Activated effector memory CD4-positive, alpha-beta T cell treated with anti-CD3 and anti-CD28 coated beads, Interleukin-2, amount 50 U/mL, for 16 hours (primary cell): Measurements from ENCODE around the gene TMEM229B.

Source experiments
- DNase-seq: peaks from one replicate; pipeline ENCODE4 v3.0.0-alpha.2; 2020

Gene TMEM229B

DNA sequence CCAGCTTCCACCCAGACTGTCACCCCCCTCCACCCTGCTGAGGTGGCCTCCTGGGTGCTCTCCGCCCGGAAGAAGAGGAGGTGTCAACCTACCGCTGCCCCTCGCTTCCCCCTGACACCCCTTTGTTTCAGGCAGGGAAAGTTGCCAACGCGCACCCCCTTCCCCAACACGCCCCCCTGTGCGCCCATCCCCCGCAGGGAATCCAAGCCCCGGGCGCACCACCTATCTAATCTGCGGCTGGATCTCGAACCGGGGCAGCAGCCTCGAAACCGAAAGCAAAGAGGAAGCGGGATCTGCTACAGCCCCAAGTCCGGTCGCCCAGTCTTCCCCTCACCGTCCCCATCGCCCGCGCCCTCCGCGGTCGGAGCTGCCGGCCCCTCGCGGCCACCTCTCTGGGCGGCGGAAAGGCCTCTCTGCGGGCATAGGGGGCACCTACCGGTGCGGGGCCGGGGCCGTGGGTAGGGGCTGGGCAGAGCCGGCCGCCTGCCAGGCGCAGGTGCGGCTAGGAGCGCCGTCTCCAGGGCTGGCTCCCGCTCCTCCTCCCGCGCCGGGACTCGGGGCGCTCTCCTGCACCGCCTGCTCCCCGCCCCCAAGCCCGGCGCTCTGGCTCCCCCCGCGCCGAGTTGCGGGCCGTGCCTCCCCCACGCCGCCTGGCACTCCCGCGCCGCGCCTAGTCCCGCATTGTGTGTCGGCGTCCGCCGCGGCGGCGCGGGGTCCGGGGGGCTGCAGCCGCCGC lies 26.3 kb upstream of the TMEM229B start:
- DNase-seq: peak; percentile 77

DNA sequence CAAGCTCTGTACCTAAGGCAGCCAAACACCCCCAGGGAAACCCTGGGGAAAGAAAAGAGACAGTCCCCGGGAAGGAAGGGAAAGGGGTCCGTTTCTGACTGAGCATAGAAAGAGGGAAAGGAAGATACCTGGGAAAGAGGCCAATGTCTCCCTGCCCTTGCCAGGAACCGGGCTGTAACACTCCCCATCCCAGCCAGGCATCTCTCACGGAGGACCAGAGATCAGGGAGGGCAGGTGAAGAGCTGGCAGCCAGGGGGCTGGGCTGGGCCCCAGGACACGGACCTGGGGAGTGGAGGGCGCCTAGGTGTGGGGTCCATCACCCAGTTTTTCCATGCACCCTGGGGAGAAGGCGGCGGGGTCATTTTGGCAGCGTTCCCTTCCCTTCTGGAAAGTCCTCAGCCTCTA lies 25.7 kb upstream of the TMEM229B start:
- no peak for DNase-seq

DNA sequence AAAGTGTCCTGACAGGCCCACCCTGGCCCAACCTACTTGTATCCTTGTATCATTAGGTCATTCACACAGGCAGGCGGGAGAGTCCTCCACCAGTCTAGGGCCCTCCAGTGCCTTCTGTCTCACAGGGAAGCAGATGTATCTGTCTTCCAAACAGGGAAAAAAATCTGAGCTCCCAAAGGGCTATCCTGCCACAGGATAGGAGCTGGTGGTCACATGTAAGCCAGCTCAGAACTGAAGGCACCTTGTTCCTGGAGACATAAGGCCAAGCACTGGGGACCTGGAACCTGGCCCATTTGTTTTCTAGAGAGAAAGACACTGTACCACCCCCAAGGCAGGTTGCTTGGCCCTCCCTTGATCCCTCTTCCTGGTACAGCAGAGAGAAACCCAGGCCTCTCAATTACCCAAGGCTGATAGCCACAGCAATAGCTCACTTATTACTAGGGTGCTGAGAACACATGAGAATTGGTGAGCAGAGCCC lies 25.1 kb upstream of the TMEM229B start:
- DNase-seq: no peak

DNA sequence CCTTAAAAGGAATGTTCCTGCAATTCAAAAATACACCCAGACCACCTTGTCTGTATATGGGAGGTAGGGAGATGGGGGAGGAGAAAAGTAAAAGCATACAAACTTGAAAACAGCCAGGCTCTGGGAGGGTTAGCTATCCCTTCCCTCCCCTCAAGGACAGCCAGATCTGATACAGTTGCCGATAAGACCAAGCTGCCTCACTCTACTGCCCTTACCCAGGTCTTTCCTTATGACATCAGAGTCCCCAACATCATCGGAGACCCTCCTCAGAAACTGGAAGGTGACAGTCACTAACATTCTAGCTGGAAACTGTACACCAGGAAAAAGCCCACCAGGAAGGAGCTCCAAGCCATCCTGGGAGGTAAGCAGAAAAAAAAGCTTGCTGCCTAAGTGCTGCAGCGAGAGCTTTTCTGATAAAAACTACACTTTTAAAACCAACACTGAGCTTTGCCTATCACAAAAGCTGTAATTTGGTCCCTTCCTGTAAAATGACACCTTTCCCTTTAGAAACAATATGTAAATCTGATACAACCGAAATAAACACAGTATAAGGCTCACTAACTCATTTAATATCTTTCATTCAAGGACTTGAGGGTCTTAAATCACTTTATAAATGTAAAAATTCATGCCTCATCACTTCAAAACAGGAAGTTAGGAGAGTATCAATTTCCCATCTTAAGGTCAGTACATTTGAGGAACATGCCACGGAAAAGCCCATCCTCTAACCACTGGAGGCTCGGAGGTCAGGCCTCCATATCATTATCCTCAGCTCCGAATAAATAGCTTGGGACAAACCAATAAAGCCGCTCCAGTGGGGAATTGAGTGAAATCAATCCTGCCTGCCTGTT lies 24.2 kb upstream of the TMEM229B start:
- DNase-seq: no peak

DNA sequence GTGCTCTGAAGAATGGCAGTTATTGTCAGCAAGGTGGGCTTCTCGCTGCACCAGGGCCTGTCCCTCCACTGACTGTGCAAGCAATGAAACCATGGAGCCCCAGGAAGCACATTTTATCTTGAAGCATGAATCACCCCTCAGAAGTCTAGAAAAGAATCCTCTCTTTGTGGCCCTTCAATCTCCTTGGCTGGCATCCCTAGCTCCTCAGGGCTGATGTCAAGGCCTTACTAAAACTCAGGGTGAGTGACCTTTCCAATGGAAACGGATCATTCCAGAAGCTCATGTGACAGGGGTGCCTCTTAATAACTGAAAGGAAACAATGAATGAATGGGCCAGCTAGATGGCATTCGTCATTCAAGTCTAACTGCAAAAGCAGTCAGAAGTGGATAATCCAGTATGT lies 22.3 kb upstream of the TMEM229B start:
- DNase-seq: no peak

DNA sequence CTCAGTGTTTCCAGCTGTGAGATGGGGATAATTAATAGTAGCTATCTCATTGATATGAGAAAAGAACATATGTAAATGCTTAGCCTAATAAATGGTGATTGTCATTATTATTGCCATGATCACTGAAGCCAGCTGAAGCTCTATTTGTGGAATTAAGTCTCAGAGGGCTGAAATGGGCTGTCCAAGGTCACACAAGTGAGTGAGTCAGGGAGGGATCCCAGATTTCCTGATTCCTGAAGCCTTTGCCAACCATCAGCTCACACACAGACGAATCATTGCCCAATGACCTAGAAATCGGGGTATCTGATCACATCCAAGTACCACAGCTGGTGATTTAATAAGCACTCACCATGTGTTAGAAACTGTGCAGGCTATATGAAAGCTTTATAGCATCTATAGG lies 21.6 kb upstream of the TMEM229B start:
- no peak for DNase-seq

DNA sequence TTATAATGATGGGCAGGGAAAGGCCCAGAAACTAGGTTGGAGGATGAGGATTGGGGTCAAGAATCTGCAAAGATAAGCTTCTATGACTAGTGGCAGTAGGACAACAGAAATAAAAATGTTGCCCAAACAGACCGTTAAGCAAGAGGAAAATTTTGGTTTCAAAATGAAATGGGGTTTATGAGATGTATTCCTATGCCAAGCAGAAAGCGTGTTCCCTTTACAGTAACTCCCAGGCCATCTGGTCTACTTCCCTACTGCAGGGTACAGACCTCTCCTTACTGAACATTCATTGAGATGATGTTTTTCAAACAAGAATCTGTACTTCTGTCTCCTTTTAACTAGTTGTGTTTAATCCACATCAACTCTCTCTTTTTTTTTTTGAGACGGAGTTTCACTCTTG lies 20.4 kb upstream of the TMEM229B start:
- no peak for DNase-seq

DNA sequence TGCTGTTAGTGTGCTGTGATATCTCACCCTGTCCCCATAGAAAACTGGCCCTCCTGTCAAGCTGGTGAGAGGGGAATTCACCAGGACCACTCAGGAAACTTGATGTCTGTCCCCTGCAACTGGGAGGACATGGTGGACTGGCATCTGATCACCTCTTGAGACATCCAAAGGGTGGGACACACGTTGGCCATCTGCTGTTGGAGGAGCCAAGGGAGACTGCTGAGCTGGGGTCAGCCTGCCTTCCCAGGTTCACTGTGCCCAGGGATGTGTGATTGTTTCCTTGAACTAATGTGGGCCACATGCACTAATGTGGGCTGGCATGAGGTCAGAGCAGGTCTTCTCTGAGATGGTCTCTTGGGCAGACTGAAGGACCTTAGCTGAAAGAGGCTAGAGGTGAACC lies 16.7 kb upstream of the TMEM229B start:
- peak; percentile 50 for DNase-seq

DNA sequence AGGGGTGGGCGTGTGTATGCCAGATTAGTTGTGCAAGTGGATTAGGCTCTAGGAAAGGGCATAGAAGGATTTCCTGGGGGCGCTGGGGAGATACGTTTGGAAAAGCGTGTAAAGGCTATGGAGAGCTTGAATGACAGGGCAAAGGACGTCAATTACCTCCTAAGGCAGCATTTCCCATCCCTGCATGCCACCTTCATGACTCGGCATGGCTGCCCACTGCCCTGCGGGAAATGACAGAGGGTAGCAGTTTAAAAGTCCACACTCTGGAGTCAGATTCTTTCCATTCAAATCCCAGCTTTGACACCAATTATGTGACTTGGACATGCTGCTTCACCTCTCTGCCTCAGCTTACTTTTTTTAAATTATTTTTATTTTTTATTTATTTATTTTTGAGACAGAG lies 14.8 kb upstream of the TMEM229B start:
- peak; percentile 28 for DNase-seq

DNA sequence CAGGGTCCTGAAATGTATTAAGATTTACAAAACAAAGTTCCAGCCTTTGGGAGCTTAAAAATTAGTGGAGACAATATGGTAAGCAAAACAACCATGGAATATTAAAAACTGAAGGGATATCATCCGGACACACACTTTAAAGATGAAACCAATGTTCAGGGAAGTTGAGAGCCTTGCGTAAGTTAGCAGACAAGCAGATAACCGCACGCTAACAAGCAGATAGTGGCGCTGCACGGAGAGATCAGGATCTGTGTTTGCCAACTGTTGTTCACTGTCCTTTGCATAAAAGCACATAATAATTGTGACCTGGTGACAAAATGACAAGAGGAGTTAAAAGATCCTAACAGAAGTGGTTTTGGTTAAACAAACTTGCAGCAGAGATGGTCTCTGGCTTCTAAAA lies 14.3 kb upstream of the TMEM229B start:
- no peak for DNase-seq

DNA sequence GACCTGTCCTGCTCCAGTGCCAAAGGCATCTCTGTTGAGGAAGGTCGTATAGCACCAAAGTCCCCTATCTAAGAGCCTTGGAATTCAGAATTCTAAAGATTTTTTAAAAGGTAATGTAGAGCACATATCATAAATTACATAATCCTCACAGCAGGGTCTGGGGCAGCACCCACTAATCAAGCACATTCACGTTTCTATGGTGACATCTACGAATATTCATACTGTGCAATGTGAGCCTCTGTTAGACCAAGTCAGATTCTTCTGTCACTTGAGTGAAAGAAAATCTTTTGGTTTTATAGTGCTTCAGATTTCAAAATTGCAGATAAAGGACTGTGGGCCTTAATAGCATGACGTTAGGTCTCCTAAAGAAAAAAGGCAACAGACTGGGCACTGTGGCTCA lies 13.1 kb upstream of the TMEM229B start:
- no peak for DNase-seq

DNA sequence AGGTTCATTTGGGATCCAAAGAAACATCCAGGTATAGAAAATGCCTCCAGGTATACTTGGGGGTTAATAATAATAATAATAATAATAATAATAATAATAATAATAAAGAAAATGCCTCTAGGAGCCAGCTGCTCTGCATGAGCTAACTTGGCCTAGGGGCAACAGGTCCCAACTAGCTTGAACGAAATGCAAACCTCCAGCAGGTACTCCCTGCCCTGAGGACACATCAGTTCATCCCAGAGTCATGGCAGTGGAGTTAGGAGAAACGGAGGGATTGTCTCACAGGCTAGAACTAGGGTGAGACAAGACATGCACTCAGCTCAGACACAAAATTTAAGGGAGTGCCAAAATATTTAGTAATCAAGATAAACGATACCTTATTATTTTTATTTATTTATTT lies 12.5 kb upstream of the TMEM229B start:
- no peak for DNase-seq

DNA sequence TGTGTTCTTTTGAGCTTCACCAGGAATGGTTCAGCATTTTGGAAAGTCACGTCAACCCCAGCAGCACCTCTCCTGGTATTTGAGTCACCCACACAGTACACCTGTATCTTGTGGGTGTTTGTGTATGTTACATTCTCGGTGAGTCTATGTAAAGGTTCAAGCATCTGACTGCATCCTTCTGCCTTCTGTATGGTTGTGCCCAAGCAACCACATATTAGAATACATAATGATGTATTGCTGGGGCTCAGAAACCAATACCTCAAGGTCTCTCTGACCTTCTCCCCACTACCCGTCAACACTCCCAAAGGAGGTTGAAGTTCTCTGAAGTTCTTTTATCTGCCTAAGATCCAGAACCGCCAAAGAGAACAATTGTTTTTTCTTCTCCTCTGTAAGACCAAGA lies 9.2 kb upstream of the TMEM229B start:
- no peak for DNase-seq

DNA sequence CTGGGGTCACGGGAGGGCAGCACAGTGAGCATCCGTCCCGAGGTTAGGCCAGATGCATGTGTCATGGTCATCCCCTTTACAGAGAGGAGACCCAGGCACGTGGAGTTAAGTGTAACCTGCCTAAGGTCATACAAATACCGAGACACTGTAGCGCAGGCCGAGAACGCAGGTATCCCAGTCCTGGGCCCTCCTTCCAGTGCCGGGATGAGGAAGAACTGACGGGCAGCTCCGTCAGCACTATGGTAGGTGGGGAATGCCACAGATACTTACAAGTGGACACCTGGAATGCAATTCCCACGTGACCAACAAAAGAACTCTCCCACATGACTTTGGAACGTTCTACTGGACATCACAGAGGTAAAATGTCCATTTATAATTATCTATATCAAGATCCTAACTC lies 8.7 kb upstream of the TMEM229B start:
- DNase-seq: no peak

DNA sequence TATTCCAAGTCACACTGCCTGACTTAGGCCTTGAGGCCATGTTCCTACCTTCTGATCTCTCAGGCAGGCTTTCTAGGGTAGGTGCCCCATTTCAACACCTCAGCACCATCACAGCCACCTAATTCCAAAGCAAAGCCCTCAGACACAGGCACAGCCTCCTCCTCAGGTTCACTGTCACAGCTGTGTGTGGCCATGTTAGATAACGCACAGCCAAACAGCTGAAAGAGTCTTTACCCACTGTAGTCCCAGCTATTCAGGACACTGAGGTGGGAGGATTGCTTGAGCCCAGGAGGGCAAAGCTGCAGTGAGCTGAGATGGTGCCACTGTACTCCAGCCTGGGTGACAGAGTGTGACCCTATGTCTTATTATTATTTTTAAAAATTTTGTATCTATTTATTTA lies 7.3 kb upstream of the TMEM229B start:
- DNase-seq: no peak

DNA sequence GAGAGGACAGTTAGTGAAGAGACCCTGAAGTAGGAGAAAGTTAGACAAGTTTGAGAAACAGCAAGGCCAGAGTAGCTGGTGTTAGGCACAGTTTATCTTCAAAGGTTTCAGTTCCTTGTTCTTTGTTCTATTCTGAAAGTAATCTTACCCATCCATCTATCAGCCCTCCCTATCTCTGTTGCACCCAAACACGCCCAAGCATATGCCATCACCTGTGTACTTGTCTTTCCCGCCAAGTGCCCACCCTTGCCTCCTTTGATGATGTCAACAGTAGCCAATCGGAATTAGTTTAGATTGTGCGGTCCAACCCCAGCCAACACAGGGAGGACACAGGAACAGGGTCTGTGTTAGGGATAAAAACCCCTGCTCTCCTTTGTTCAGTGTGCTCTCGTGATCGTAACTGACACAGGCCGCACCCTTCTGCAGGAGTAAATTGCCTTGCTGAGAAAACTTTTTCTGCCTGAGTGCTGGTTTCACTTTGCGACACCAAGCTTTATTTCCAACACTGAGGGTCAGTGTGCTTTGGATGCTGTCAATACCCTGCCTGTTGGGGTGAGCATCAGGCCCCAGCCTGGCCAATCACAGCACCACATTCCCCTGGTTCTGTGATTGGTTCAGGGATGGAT lies 4.7 kb upstream of the TMEM229B start:
- no peak for DNase-seq

DNA sequence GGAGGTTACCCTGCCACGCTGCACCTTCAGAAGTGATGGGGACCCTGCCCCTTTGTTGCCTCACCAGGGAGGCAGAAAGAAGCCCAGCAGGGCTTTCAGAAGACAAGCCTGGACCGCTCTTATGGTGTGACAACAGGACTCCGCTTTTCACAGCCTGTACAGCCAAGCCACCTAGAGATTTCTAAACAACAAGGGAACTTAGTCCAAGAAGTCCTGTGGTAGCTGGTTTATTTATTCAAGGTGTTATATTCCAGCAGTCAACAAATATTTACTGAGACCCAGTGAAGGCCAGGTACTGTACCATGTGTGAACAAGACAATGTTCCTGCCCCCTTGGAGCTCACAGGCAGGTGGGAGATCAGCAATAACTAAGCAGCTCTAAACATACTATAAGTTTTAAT lies 4.0 kb upstream of the TMEM229B start:
- no peak for DNase-seq

DNA sequence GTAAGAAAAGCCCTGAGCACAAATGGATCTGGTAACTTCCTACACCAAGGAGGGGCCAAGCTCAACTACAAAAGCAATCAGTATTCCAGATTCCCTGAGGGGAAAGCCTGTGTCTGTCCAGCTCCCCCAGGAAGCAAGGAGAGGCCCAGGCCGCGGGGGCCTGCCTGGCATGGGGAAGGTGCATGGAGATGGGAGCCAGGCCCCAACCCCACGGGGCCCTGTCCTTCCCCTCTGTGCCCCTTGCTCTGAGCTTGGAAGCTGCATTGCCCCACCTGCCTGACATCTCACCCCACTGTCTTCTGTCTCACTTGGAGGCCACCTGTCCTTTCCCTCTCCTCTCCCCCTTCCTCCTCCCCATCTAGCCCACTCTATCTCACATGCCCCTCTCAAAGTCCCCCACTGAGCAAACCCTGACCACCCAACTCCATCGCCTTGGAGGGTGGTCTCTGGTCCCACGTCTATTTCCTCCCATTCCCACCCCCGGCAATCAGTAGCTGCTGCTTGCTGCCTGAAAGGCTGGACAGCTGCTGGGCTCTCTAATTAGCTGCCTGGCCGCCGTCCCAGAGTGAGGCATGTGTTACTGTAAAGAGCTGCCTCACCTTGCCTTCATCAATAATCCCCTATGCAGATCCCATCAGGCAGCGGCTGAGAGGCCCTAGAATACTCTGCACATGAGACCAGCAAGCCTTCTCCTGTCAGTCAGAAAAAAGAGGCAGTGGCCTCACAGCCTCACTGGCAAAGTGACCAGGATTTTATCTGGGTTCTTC lies 3.4 kb upstream of the TMEM229B start:
- DNase-seq: no peak

DNA sequence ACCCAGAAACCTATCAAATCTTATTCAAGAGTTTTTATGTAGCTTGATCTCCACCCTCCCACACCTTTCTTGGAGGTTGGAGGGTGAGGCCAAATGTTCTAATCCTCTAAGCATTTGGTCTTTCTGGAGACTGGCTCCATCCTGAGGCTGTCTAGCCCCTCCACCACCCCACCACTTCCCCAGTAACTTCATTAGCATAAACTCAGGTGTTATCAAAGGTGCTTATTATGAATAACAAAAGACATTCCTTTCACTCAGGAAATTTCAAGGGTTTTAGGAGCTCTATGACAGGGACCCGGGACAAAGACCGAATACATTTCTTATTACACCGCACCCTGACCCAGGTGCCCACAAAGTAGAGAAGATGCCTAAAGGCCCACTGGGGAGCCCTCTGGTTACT lies 2.8 kb upstream of the TMEM229B start:
- DNase-seq: no peak

DNA sequence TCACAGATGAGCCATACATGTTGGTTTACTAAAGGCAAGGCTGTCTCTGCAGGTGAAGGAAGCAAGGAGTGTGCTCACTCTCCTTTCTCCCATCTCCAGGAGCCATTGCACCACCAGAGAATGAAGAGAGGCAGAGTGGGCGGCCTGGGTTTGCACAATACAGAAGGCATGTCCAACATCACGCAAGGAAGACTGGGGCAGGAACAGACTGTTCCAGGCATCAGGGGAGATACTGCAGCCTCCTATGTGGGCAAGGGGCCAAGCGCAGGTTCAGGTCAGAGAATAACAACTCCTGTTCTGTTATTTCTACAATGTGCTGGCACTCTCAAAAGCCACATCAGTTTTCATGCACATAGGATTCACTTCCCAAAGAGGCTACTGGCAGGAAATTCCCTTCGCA lies 1.7 kb upstream of the TMEM229B start:
- no peak for DNase-seq

DNA sequence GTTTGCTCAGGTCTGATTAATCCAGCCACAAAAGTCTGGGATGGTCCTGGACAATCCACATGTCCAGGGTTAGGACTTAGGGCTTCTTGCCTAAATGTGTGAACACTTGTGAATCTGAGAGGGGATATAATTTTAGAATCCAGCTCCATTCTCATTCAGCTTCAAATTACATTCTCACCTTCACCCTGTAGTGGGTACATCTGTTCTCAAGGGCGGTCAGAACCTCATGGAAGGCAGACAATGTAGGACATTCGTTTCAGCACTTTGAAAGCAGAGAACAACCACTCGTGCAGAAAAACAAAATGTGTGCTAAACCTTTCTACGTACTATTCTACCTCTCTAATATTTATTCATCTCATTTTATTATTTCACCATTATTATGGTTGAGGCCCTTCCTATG lies 1.2 kb downstream of the TMEM229B start:
- no peak for DNase-seq

DNA sequence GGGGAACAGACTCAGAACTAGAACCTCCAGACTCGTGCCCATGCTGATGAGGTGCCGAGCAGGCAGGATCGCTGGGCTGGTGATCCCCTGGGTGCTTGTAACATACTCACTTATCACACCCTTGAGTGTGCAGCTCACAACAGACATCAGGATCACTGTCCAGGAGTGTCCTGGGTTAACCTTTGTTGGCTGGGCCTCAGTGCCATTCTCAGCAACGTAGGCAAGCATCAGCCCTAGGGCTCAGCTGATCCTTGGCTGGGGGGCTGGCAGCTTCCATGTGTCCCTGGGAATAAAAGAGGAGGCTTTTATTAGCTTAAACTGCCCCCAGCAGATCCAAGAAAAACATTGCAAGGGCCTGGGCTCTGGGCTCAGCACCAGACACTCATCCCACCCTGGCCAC lies 1.6 kb downstream of the TMEM229B start:
- DNase-seq: no peak

DNA sequence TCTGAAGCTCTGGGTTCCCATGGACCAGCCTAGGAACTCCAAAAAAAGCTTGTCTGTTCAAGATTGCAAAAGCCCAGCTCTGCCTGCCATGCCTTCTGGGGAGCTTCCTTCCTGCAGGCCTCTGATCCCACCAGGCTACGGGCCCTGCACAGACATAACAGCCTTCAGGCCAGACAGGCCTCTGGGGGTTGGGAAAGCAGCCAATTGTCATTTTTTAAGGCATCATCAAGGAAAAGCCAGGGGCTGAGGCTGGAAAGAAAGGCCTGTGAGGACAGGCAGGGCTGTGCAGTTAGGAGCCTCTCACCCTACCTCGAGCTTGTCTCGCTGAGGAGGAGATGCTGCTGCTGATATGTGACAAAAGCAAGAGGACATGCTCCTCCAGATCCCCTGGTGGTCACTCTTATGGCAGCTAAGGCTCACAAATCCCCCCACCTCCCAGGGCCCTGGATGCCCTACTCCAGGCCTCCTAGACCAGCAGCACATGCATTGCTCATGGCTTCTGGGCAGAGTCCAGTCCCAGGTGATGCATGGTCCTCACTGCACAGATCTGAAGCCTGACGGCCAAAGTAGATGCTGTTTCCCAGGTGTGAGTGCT lies 2.9 kb downstream of the TMEM229B start:
- no peak for DNase-seq
